Fibroblast of lung (primary cell): ENCODE data around the gene POGLUT2.

ENCODE experiments used
- EZH2 ChIP-seq: IDR thresholded peaks from 2 replicates; pipeline ENCODE4 v1.5.1; 2012; ENCODE audit warnings: low read length, control low read depth, mild to moderate bottlenecking; ENCODE audit errors: missing control alignments
- TF ChIP-seq, protein P1 (sequence below), 2 donors: IDR thresholded peaks in 1 of 2; conservative IDR thresholded peaks in 1 of 2; 1 replicate in 1 of 2; 2 replicates in 1 of 2; pipeline ENCODE4 v1.5.1; 2011 to 2012; ENCODE audit warnings: low read length in 2 of 2, control low read depth in 1 of 2, inconsistent platforms in 1 of 2, low read depth in 1 of 2, mild to moderate bottlenecking in 1 of 2

DNA sequence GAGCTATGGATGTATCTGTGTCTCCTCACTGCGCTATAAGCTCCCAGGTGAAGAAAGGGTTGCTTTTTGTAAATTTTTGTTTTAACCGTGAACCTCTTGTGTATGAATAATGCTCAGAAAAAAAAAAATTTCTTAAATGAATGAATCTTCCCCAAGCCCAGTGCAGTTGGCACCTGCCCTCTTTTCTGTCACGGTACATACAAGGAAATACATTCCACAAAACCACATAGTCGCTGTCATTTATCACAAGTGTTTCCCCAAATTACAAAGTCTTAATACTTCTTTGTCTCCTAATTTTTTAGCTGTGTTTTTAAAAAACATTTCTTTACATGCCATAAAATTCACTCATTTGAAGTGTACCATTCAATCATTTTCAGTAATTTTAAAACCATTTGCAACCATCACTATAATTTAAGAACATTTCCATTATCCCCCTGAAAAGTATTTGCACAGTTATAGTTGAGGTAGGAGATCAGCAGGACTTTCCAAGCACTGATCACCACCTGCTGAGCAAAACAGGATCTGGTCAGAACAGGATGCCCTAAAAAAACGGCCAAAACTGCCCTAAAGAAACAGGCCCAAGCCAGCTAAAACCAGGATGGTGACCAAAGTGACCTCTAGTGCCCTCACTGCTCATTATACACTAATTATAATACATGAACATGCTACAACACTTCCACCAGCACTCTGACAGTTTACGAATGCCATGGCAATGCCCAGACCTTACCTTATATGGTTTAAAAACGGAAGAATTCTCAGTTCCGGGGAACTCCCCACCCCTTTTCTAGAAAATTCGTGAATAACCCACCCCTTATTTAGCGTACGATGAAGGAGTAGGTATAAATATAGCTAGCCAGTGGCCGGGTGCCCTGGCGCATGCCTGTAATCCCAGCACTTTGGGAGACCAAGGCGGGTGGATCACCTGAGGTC, 23.9 kb downstream of the POGLUT2 start:
- TF ChIP-seq, protein P1, sequence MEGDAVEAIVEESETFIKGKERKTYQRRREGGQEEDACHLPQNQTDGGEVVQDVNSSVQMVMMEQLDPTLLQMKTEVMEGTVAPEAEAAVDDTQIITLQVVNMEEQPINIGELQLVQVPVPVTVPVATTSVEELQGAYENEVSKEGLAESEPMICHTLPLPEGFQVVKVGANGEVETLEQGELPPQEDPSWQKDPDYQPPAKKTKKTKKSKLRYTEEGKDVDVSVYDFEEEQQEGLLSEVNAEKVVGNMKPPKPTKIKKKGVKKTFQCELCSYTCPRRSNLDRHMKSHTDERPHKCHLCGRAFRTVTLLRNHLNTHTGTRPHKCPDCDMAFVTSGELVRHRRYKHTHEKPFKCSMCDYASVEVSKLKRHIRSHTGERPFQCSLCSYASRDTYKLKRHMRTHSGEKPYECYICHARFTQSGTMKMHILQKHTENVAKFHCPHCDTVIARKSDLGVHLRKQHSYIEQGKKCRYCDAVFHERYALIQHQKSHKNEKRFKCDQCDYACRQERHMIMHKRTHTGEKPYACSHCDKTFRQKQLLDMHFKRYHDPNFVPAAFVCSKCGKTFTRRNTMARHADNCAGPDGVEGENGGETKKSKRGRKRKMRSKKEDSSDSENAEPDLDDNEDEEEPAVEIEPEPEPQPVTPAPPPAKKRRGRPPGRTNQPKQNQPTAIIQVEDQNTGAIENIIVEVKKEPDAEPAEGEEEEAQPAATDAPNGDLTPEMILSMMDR (conservative IDR thresholded peaks at IDR 0.05 in 1 of 2, IDR thresholded peaks at IDR 0.05 in 1 of 2; ENCODE audit: low read depth in 1 of 2, low read length in 2 of 2): no peak
- TF ChIP-seq EZH2: no peak
